ENCODE data around the gene ROMO1. TPM values are rescaled to one million over a fixed set of nuclear protein-coding genes. Genes with fewer than 3 reads are reported as not detected.
"Not testable (repeated sequence)": the region's sequence is repeated elsewhere in the genome, so short reads cannot be mapped to it uniquely, and the experiment has no call there.

ROMO1 gene
- total and polyA plus RNA-seq, 4 experiments from 2014 or later: 38.4 to 335 (median 158) TPM

- CTCF ChIA-PET (ENCODE audit: partially characterized antibody): interaction anchor here (0.7 to 1.1 kb wide), 3 partner anchors 56 to 74 kb away, joined by 3 to 4 read pairs (median 3); no protein-coding TSS in a partner anchor
- Histone ChIP-seq H3K27ac (ENCODE audit: low read depth, low read length) (no peak overlapping the region), H3K36me3 (ENCODE audit: insufficient read depth, low read length) (peaks cover 34% of the 10 kb centered on the region), H3K4me3 (ENCODE audit: low read length in 2 of 2) (no peak overlapping the region), H3K9me3 (ENCODE audit: control insufficient read depth in 1 of 2, low read length in 2 of 2) (no peaks in the 10 kb centered on the region), H3K4me1 (ENCODE audit: insufficient read depth, low read length) (no peaks in the 10 kb centered on the region), H3K27me3 (ENCODE audit: insufficient read depth, low read length) (no peaks in the 10 kb centered on the region)
- no peaks in the 10 kb centered on the region for H3K9me3 Mint-ChIP-seq
- H3K4me3 Mint-ChIP-seq: no peak overlapping the region
- no peak for DNase-seq
- POLR2A ChIA-PET (ENCODE audit: partially characterized antibody): no interaction called here
- H3K36me3 Mint-ChIP-seq: peaks cover 29 to 52% of the 10 kb centered on the region in 2 donors
- H3K27ac Mint-ChIP-seq: no peak overlapping the region
- H3K4me1 Mint-ChIP-seq: no peaks in the 10 kb centered on the region
- intact Hi-C loops (cut with micrococcal nuclease): no loop called here
- H3K27me3 Mint-ChIP-seq: no peaks in the 10 kb centered on the region
Observed at GRCh38 chr20:35674921-35675320, 24.3 kb upstream of the ROMO1 start.

DNA sequence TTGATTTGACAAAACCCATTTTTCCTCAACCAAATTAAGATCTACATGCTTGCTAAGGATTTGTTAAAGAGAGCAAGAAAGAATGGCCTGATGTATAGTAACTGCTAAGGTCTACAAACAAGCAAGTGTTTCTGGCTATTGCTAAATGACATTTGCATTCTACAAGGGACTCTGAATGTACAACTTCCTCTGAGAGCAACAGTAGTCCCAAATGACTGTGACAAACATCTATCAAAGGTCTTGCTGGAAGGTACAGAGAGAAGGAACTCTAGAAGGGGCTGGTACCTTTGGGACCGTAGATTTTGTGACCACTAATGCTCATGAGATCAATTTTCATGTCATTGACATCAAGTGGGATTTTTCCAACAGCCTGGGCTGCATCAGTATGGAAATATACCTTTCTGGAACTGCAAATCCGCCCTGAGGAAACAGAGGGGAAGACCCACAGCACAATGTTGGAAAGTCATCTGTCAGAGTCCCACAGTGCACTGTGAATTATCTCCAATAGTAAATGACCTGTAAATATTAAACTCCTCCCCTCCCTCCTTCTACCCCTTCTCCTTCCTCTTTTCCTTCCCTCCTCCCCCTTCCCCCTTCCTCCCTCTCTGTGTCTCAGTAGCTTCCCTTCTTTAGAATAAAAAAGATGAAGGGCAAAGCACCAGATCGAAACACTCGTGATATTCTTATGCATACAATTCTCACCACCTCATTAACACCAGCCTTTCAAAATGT lies 18.6 kb upstream of the ROMO1 start:
- no peak for DNase-seq
- peaks cover 7 to 37% of the 10 kb centered on the region in 2 donors for H3K36me3 Mint-ChIP-seq
- POLR2A ChIA-PET (ENCODE audit: partially characterized antibody): interaction anchor here (1.3 kb wide), 1 partner anchor 16 kb away, joined by 4 read pairs; the partner anchor contains the start of genes CPNE1 and RBM12

DNA sequence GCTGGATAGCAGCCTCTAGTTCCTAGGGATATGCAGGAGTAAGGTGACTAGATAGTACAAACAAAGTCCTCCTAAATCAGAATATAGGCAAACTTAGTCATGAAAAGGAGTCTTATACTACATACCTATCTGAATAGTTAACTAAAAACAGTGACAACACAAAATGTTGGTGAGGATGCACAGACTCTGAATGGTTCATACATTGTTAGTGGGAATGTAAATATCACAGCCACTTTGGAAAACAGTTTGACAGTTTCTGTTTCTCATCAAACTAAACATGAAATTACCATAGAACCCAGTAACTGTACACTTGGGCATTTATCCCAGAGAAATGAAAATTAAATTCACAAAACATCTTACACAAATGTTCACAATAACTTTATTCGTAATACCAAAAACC lies 17.2 kb upstream of the ROMO1 start:
- CTCF ChIA-PET (ENCODE audit: partially characterized antibody): no interaction called here
- Mint-ChIP-seq H3K36me3 (peaks cover 11 to 42% of the 10 kb centered on the region in 2 donors), H3K27ac (no peak overlapping the region), H3K27me3 (no peaks in the 10 kb centered on the region), H3K4me1 (peaks cover 0 to 2% (median 0%) of the 10 kb centered on the region in 4 donors), H3K9me3 (no peaks in the 10 kb centered on the region), H3K4me3 (no peak overlapping the region)
- Histone ChIP-seq H3K36me3 (ENCODE audit: insufficient read depth, low read length) (no peaks in the 10 kb centered on the region), H3K27me3 (ENCODE audit: insufficient read depth, low read length) (no peaks in the 10 kb centered on the region), H3K27ac (ENCODE audit: low read depth, low read length) (no peak overlapping the region), H3K9me3 (ENCODE audit: control insufficient read depth in 1 of 2, low read length in 2 of 2) (no peaks in the 10 kb centered on the region), H3K4me3 (ENCODE audit: low read length in 2 of 2) (no peak overlapping the region), H3K4me1 (ENCODE audit: insufficient read depth, low read length) (no peaks in the 10 kb centered on the region)
- POLR2A ChIA-PET (ENCODE audit: partially characterized antibody): no interaction called here
- no peak for DNase-seq
- intact Hi-C loops (cut with micrococcal nuclease): no loop called here

More for the DNA sequence above, 18.6 kb upstream of the ROMO1 start:
- Mint-ChIP-seq H3K27ac (no peak overlapping the region), H3K4me3 (no peak overlapping the region), H3K9me3 (no peaks in the 10 kb centered on the region), H3K4me1 (peaks cover 0 to 2% (median 0%) of the 10 kb centered on the region in 4 donors), H3K27me3 (no peaks in the 10 kb centered on the region)
- no peaks in the 10 kb centered on the region for H3K36me3 ChIP-seq (ENCODE audit: insufficient read depth, low read length)
- CTCF ChIA-PET (ENCODE audit: partially characterized antibody): interaction anchor here (0.6 kb wide), 1 partner anchor 180 kb away, joined by 3 read pairs; no protein-coding TSS in a partner anchor
- no peaks in the 10 kb centered on the region for H3K4me1 ChIP-seq (ENCODE audit: insufficient read depth, low read length)
- H3K27ac ChIP-seq (ENCODE audit: low read depth, low read length): no peak overlapping the region
- no peaks in the 10 kb centered on the region for H3K27me3 ChIP-seq (ENCODE audit: insufficient read depth, low read length)
- intact Hi-C loops (cut with micrococcal nuclease): no loop called here
- H3K4me3 ChIP-seq (ENCODE audit: low read length in 2 of 2): no peak overlapping the region
- H3K9me3 ChIP-seq (ENCODE audit: control insufficient read depth in 1 of 2, low read length in 2 of 2): no peaks in the 10 kb centered on the region

- H3K9me3 Mint-ChIP-seq: not testable (repeated sequence)
- peaks cover 14% of the 10 kb centered on the region for H3K36me3 ChIP-seq (ENCODE audit: insufficient read depth, low read length)
Observed at GRCh38 chr20:35685368-35685767, 13.8 kb upstream of the ROMO1 start.

GRCh38 chr20:35686872-35687271 lies 12.3 kb upstream of the ROMO1 start:
- POLR2A ChIA-PET (ENCODE audit: partially characterized antibody); H3K4me1 ChIP-seq (ENCODE audit: insufficient read depth, low read length); H3K27me3 Mint-ChIP-seq; H3K4me3 ChIP-seq (ENCODE audit: low read length in 2 of 2); DNase-seq; H3K4me3 Mint-ChIP-seq; H3K9me3 ChIP-seq (ENCODE audit: control insufficient read depth in 1 of 2, low read length in 2 of 2); H3K27me3 ChIP-seq (ENCODE audit: insufficient read depth, low read length); H3K9me3 Mint-ChIP-seq; H3K27ac ChIP-seq (ENCODE audit: low read depth, low read length); intact Hi-C loops (cut with micrococcal nuclease); H3K4me1 Mint-ChIP-seq: not testable (repeated sequence)
- peaks cover 27 to 39% of the 10 kb centered on the region in 2 donors for H3K36me3 Mint-ChIP-seq
- H3K36me3 ChIP-seq (ENCODE audit: insufficient read depth, low read length): peaks cover 16% of the 10 kb centered on the region
- CTCF ChIA-PET (ENCODE audit: partially characterized antibody): interaction anchor here (0.7 kb wide), 1 partner anchor 68 kb away, joined by 3 read pairs; no protein-coding TSS in a partner anchor
- peak overlapping the region in 2 of 7 donors; percentile 10 to 69 for H3K27ac Mint-ChIP-seq

More at GRCh38 chr20:35685368-35685767, 13.8 kb upstream of the ROMO1 start:
- H3K4me3 ChIP-seq (ENCODE audit: low read length in 2 of 2); H3K4me3 Mint-ChIP-seq; POLR2A ChIA-PET (ENCODE audit: partially characterized antibody); H3K27ac Mint-ChIP-seq; CTCF ChIA-PET (ENCODE audit: partially characterized antibody); H3K27me3 ChIP-seq (ENCODE audit: insufficient read depth, low read length); H3K9me3 ChIP-seq (ENCODE audit: control insufficient read depth in 1 of 2, low read length in 2 of 2); DNase-seq; H3K27ac ChIP-seq (ENCODE audit: low read depth, low read length); H3K27me3 Mint-ChIP-seq; H3K4me1 Mint-ChIP-seq; H3K4me1 ChIP-seq (ENCODE audit: insufficient read depth, low read length); intact Hi-C loops (cut with micrococcal nuclease): not testable (repeated sequence)
- peaks cover 28 to 47% of the 10 kb centered on the region in 2 donors for H3K36me3 Mint-ChIP-seq

DNA sequence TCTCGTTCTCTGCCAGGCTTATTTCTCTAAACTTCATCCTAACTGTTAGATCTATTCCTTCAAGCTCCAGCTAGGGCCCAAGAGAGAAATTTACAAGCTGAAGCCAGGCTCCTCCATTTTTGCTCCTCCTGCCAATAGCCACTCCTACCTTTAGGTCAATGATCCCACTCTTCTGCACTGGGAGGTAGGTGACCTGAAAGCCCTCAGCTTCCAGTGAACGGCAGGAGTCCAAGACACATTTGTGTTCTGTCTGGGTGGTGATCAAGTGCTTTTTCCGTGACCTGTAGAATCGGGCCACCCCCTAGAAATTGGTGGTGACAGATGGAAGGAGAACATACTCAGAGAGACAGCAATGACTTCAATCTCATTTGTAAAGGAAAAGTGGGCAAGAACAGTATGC lies 8.9 kb upstream of the ROMO1 start:
- ChIA-PET POLR2A (ENCODE audit: partially characterized antibody) (interaction anchor here (0.6 kb wide), 1 partner anchor 159 kb away, joined by 3 read pairs; no protein-coding TSS in a partner anchor), CTCF (ENCODE audit: partially characterized antibody) (interaction anchor here (1.0 kb wide), 1 partner anchor 9 kb away, joined by 3 read pairs; the partner anchor contains the start of genes NFS1 and ROMO1)
- Histone ChIP-seq H3K36me3 (ENCODE audit: insufficient read depth, low read length) (peaks cover 24% of the 10 kb centered on the region), H3K4me3 (ENCODE audit: low read length in 2 of 2) (no peak overlapping the region), H3K4me1 (ENCODE audit: insufficient read depth, low read length) (no peaks in the 10 kb centered on the region), H3K9me3 (ENCODE audit: control insufficient read depth in 1 of 2, low read length in 2 of 2) (no peaks in the 10 kb centered on the region), H3K27me3 (ENCODE audit: insufficient read depth, low read length) (no peaks in the 10 kb centered on the region), H3K27ac (ENCODE audit: low read depth, low read length) (no peak overlapping the region)
- intact Hi-C loops (cut with micrococcal nuclease): loop anchor here (10.0 kb wide), 1 partner anchor 225 kb away; no protein-coding TSS in a partner anchor
- Mint-ChIP-seq H3K9me3 (no peaks in the 10 kb centered on the region), H3K36me3 (peaks cover 34 to 40% of the 10 kb centered on the region in 2 donors), H3K4me1 (peaks cover 0 to 3% (median under 1%) of the 10 kb centered on the region in 4 donors), H3K27ac (peak overlapping the region in 1 of 7 donors; percentile 68), H3K4me3 (no peak overlapping the region), H3K27me3 (no peaks in the 10 kb centered on the region)
- no peak for DNase-seq

DNA sequence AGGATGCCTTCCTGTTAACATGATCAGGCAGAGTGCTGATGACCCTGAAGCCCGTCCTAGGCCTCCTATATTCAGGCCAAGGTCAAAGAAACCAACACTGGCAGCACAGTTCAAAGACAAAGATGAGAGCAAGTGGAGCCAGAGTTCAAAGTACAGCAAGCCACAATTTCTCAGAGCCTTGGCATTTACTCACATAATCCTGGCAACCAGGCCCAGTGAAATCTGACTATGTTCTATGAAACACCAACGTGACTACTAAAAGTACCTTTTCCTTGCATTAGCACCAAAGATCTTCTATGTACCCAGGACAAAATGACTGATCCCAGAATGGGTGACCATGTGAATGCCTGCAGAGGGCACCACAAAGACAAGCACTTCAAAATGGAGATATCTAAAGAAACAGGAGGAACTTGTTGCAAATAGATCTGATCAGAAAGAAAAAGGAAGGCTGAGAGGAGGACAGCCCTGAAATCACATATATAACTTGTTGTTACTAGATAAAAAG lies 3.9 kb upstream of the ROMO1 start:
- no peak for DNase-seq
- Mint-ChIP-seq H3K27me3 (no peaks in the 10 kb centered on the region), H3K9me3 (peaks cover 0 to 9% (median 0%) of the 10 kb centered on the region in 8 donors), H3K4me1 (peaks cover 26 to 39% (median 33%) of the 10 kb centered on the region in 4 donors), H3K4me3 (no peak overlapping the region), H3K27ac (peak overlapping the region in 4 of 7 donors; percentile 30 to 86 (median 38)), H3K36me3 (peaks cover 20 to 50% of the 10 kb centered on the region in 2 donors)
- peaks cover 23% of the 10 kb centered on the region for H3K4me1 ChIP-seq (ENCODE audit: insufficient read depth, low read length)
- no peak overlapping the region for H3K27ac ChIP-seq (ENCODE audit: low read depth, low read length)
- no peaks in the 10 kb centered on the region for H3K9me3 ChIP-seq (ENCODE audit: control insufficient read depth in 1 of 2, low read length in 2 of 2)
- ChIA-PET CTCF (ENCODE audit: partially characterized antibody) (no interaction called here), POLR2A (ENCODE audit: partially characterized antibody) (no interaction called here)
- H3K27me3 ChIP-seq (ENCODE audit: insufficient read depth, low read length): no peaks in the 10 kb centered on the region
- H3K4me3 ChIP-seq (ENCODE audit: low read length in 2 of 2): no peak overlapping the region
- intact Hi-C loops (cut with micrococcal nuclease): loop anchor here (5.0 to 10.0 kb wide), 2 partner anchors 187 to 230 kb away; no protein-coding TSS in a partner anchor
- H3K36me3 ChIP-seq (ENCODE audit: insufficient read depth, low read length): peaks cover 18% of the 10 kb centered on the region
